ENCODE measurements around the gene FAM241A. TPM values are rescaled to one million over a fixed set of nuclear protein-coding genes. Genes with fewer than 3 reads are reported as not detected.

Gene FAM241A
- total and polyA plus RNA-seq, 2 of the 13 experiments (the other 11 are each of a cell fraction or from before 2014, with no cell fraction given) = 0.61 to 0.69 TPM

DNA sequence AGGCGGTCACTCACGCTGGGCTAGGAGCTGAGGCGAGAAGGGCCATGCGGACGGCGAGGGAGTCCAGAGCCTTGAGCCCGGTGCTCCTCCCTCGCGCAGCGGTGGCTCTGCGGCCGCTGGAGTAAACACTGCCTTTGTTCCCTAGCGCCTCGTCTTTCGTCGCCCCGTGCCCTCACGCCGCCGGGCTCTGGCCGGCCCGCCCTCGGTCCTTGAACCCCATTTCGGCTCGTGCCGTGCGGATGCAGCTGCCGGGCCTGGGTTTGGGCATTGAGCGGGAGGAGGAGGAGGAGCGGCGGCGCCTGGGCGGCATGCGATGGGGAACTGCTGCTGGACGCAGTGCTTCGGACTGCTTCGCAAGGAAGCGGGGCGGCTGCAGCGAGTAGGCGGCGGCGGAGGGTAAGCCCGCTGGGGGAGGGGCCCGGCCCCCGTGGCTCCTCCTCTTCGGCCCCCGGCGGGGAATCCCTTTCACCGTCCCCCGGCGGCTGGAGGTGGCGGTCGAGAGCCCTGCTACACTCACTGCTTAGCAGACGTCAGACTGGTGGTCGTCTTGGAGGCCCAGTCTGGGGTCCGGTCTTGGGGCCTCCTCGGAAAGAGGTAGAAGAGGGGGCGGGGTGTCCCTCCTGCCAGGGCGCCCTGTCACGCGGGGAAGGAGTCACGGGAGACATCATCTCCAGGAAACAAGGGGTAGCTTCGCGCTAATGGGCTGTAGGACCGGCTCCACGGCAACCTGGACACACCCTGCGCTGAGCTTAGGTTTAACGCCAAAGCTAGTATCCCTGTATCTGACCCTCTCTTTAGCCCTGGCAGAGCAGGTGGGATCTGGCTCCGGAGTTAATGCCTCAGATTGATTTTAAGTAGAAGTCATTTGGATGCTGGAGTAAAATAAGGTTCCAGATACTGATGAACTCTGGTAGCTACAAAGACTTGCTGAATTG is 86.8 kb downstream of the FAM241A start, which contains the start of gene AP1AR (continued):
- TF ChIP-seq ZNF777 (CRISPR knock-in tag; IDR thresholded peaks at IDR 0.05) (0 out of 2 replicates have a peak, but pooled peaks have one; percentile 57), PCBP2 (optimal IDR thresholded peaks at IDR 0.05; ENCODE audit: low read depth, low read length, poor library complexity, severe bottlenecking) (no peak), ZNF431 (CRISPR knock-in tag; IDR thresholded peaks at IDR 0.05; ENCODE audit: borderline replicate concordance, low read depth) (peak; percentile 86), SMYD3 (CRISPR knock-in tag; IDR thresholded peaks at IDR 0.05) (0 out of 2 replicates have a peak, but pooled peaks have one; percentile 38), STAG1 (CRISPR knock-in tag; IDR thresholded peaks at IDR 0.05) (no peak), TOPORS (CRISPR knock-in tag; IDR thresholded peaks at IDR 0.05) (no peak; the same call in 1 of the 2 replicates), BRCA1 (CRISPR knock-in tag; IDR thresholded peaks at IDR 0.05) (no peak), ZNF549 (CRISPR knock-in tag; IDR thresholded peaks at IDR 0.05) (no peak), NCOA2 (CRISPR knock-in tag; IDR thresholded peaks at IDR 0.05) (no peak), MAF1 (CRISPR knock-in tag; IDR thresholded peaks at IDR 0.05; ENCODE audit: borderline replicate concordance) (no peak)
- TF ChIP-seq, protein P1, sequence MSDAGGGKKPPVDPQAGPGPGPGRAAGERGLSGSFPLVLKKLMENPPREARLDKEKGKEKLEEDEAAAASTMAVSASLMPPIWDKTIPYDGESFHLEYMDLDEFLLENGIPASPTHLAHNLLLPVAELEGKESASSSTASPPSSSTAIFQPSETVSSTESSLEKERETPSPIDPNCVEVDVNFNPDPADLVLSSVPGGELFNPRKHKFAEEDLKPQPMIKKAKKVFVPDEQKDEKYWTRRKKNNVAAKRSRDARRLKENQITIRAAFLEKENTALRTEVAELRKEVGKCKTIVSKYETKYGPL (CRISPR knock-in tag; IDR thresholded peaks at IDR 0.05) = peak; percentile 14; the same call in 1 of the 2 replicates
- TF ChIP-seq, protein P2, sequence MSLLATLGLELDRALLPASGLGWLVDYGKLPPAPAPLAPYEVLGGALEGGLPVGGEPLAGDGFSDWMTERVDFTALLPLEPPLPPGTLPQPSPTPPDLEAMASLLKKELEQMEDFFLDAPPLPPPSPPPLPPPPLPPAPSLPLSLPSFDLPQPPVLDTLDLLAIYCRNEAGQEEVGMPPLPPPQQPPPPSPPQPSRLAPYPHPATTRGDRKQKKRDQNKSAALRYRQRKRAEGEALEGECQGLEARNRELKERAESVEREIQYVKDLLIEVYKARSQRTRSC (CRISPR knock-in tag; IDR thresholded peaks at IDR 0.05; ENCODE audit: low read depth) = peak; percentile 65; the same call in 1 of the 2 replicates
- TF ChIP-seq, protein P3, sequence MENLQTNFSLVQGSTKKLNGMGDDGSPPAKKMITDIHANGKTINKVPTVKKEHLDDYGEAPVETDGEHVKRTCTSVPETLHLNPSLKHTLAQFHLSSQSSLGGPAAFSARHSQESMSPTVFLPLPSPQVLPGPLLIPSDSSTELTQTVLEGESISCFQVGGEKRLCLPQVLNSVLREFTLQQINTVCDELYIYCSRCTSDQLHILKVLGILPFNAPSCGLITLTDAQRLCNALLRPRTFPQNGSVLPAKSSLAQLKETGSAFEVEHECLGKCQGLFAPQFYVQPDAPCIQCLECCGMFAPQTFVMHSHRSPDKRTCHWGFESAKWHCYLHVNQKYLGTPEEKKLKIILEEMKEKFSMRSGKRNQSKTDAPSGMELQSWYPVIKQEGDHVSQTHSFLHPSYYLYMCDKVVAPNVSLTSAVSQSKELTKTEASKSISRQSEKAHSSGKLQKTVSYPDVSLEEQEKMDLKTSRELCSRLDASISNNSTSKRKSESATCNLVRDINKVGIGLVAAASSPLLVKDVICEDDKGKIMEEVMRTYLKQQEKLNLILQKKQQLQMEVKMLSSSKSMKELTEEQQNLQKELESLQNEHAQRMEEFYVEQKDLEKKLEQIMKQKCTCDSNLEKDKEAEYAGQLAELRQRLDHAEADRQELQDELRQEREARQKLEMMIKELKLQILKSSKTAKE (CRISPR knock-in tag; IDR thresholded peaks at IDR 0.05; ENCODE audit: borderline replicate concordance) = no peak
- TF ChIP-seq, protein P4, sequence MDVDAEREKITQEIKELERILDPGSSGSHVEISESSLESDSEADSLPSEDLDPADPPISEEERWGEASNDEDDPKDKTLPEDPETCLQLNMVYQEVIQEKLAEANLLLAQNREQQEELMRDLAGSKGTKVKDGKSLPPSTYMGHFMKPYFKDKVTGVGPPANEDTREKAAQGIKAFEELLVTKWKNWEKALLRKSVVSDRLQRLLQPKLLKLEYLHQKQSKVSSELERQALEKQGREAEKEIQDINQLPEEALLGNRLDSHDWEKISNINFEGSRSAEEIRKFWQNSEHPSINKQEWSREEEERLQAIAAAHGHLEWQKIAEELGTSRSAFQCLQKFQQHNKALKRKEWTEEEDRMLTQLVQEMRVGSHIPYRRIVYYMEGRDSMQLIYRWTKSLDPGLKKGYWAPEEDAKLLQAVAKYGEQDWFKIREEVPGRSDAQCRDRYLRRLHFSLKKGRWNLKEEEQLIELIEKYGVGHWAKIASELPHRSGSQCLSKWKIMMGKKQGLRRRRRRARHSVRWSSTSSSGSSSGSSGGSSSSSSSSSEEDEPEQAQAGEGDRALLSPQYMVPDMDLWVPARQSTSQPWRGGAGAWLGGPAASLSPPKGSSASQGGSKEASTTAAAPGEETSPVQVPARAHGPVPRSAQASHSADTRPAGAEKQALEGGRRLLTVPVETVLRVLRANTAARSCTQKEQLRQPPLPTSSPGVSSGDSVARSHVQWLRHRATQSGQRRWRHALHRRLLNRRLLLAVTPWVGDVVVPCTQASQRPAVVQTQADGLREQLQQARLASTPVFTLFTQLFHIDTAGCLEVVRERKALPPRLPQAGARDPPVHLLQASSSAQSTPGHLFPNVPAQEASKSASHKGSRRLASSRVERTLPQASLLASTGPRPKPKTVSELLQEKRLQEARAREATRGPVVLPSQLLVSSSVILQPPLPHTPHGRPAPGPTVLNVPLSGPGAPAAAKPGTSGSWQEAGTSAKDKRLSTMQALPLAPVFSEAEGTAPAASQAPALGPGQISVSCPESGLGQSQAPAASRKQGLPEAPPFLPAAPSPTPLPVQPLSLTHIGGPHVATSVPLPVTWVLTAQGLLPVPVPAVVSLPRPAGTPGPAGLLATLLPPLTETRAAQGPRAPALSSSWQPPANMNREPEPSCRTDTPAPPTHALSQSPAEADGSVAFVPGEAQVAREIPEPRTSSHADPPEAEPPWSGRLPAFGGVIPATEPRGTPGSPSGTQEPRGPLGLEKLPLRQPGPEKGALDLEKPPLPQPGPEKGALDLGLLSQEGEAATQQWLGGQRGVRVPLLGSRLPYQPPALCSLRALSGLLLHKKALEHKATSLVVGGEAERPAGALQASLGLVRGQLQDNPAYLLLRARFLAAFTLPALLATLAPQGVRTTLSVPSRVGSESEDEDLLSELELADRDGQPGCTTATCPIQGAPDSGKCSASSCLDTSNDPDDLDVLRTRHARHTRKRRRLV (CRISPR knock-in tag; IDR thresholded peaks at IDR 0.05) = no peak
- TF ChIP-seq, protein P5, sequence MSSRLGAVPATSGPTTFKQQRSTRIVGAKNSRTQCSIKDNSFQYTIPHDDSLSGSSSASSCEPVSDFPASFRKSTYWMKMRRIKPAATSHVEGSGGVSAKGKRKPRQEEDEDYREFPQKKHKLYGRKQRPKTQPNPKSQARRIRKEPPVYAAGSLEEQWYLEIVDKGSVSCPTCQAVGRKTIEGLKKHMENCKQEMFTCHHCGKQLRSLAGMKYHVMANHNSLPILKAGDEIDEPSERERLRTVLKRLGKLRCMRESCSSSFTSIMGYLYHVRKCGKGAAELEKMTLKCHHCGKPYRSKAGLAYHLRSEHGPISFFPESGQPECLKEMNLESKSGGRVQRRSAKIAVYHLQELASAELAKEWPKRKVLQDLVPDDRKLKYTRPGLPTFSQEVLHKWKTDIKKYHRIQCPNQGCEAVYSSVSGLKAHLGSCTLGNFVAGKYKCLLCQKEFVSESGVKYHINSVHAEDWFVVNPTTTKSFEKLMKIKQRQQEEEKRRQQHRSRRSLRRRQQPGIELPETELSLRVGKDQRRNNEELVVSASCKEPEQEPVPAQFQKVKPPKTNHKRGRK (CRISPR knock-in tag; IDR thresholded peaks at IDR 0.05) = no peak; the same call in 1 of the 2 replicates
- TF ChIP-seq, protein P6, sequence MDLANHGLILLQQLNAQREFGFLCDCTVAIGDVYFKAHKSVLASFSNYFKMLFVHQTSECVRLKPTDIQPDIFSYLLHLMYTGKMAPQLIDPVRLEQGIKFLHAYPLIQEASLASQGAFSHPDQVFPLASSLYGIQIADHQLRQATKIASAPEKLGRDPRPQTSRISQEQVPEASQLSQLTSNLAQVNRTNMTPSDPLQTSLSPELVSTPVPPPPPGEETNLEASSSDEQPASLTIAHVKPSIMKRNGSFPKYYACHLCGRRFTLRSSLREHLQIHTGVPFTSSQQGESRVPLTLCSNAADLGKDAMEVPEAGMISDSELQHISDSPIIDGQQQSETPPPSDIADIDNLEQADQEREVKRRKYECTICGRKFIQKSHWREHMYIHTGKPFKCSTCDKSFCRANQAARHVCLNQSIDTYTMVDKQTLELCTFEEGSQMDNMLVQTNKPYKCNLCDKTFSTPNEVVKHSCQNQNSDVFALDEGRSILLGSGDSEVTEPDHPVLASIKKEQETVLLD (CRISPR knock-in tag; IDR thresholded peaks at IDR 0.05; ENCODE audit: low read depth) = no peak

All from HepG2 (cell line).